ENCODE results near the gene NET1.
A peak's percentile ranks its signal among the peaks of the same experiment; 100 is the strongest.
"Not testable (repeated sequence)": the region's sequence is repeated elsewhere in the genome, so short reads cannot be mapped to it uniquely, and the experiment has no call there.

Gene NET1, protein sequence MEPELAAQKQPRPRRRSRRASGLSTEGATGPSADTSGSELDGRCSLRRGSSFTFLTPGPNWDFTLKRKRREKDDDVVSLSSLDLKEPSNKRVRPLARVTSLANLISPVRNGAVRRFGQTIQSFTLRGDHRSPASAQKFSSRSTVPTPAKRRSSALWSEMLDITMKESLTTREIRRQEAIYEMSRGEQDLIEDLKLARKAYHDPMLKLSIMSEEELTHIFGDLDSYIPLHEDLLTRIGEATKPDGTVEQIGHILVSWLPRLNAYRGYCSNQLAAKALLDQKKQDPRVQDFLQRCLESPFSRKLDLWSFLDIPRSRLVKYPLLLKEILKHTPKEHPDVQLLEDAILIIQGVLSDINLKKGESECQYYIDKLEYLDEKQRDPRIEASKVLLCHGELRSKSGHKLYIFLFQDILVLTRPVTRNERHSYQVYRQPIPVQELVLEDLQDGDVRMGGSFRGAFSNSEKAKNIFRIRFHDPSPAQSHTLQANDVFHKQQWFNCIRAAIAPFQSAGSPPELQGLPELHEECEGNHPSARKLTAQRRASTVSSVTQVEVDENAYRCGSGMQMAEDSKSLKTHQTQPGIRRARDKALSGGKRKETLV

DNA sequence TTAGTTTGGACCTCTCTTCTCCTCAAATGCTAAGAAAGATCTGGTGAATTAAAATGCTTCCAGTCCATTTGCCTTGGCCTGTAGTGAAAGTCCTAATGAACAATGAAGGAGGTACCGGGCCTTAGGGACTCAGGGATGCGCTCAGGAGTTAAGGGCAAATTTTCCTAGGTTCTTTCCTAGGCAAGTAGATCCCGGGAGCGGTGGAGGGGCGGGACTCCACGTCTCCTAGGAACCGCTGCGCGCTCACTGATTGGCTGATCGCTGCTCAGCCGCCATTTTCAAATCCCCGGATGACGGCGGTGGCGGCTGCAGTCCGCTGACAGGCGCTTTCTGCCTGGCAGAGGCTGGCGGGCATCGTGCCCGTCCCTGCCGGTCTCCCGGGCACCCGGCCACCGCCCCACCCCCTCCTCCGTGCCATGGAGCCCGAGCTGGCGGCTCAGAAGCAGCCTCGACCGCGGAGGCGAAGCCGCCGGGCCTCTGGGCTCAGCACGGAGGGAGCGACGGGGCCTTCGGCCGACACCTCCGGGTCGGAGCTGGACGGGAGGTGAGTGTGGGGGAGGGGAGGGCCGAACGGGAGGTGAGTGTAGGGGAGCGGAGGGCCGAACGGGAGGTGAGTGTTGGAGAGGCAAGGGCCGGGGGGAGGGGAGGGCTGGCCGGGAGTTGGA lies at the start of gene NET1:
Gene NET1 (plus strand): TSS at position 281 of the 665 bp plus-strand sequence. CDS start 136 bp downstream, at position 417.
- in situ Hi-C loops (cut with MboI; ENCODE audit: low sequenced_read_pairs): no loop called here
- H3K9me3 ChIP-seq: no peaks in the 10 kb centered on the region; the same call in 1 of the 2 replicates
- H3K36me3 ChIP-seq (replicated peaks): no peaks in the 10 kb centered on the region
- peak within 1 kb of the TSS; percentile 93 for H3K4me3 ChIP-seq
- peaks cover 23% of the 10 kb centered on the region for H3K4me1 ChIP-seq
- H3K27me3 ChIP-seq (ENCODE audit: low read depth): no peaks in the 10 kb centered on the region
- DNase-seq (ENCODE audit: low spot score in 2 of 2): peak; percentile 76 to 93

DNA sequence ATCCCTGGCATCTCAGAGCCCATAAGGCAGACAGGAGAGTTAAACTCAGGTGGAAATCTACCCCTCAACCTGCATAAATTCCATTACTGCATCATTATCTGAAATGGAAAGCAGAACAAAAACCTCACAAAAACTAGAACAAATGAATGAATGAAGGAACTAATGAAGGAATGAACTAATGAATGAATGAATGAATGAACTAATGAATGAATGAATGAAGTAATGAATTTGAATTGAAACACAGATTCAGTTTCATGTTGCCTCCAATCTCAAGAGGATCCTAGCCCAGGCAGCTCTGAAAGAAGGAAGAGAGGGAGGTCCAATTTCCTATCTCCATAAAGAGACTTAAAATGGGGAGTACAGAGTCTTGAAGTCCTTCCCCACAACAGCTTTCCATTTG lies 49.5 kb upstream of the NET1 start:
- Histone ChIP-seq H3K4me3 (no peak overlapping the region), H3K9me3 (no peaks in the 10 kb centered on the region), H3K36me3 (replicated peaks) (no peaks in the 10 kb centered on the region), H3K4me1 (no peaks in the 10 kb centered on the region), H3K27me3 (ENCODE audit: low read depth) (no peaks in the 10 kb centered on the region)
- in situ Hi-C loops (cut with MboI; ENCODE audit: low sequenced_read_pairs): no loop called here
- no peak for DNase-seq (ENCODE audit: low spot score in 2 of 2)

DNA sequence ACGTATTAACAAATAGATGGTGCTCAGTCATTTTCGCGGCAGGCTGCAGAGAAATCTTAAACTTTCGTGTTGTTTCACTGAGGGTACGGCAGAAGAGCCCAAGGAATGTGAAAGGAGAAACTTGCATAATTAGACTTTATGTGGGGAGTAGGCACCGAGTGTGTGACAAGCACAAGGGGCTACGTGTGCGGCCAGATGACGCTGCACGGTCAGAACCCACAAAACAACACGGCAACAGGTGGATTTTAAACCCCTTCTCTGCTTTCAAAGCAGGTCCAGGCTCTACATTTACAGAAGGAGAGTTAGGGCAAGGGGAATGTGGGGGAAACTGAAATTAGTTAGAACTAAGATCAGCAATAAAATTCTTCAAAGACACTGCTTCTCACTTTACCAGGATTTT lies 48.0 kb upstream of the NET1 start:
- no peak for DNase-seq (ENCODE audit: low spot score in 2 of 2)
- Histone ChIP-seq H3K9me3 (no peaks in the 10 kb centered on the region), H3K4me3 (no peak overlapping the region), H3K36me3 (replicated peaks) (no peaks in the 10 kb centered on the region), H3K4me1 (no peaks in the 10 kb centered on the region), H3K27me3 (ENCODE audit: low read depth) (no peaks in the 10 kb centered on the region)
- in situ Hi-C loops (cut with MboI; ENCODE audit: low sequenced_read_pairs): no loop called here

DNA sequence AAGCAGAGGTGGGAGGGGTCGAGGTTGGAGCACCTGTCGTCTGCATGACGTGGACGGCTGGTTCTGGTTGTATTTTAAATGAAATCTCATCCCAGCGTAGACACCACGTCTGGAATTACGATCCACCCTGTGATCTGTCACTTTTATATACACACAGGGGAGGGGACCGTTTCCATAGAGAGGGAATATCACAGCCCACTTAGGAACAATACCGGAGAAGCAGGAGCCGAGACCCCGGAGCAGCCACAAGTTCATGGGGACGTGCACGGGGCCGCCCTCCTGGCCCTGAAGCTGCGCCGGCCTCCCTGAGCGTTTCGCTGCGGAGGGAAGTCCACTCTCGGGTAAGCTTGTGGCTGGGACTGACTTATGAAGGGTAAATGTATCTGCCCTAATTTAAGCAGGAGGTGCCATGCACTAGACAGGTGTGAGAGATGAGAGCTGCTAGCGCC lies 47.4 kb upstream of the NET1 start, which contains the start of gene UCN3:
Gene UCN3 (plus strand): TSS at position 77 of the 449 bp plus-strand sequence. CDS start 8,755 bp downstream, outside the sequence.
- Histone ChIP-seq H3K9me3 (no peaks in the 10 kb centered on the region), H3K4me3 (no peak within 1 kb of the TSS), H3K4me1 (no peaks in the 10 kb centered on the region), H3K36me3 (replicated peaks) (no peaks in the 10 kb centered on the region), H3K27me3 (ENCODE audit: low read depth) (no peaks in the 10 kb centered on the region)
- in situ Hi-C loops (cut with MboI; ENCODE audit: low sequenced_read_pairs): no loop called here
- no peak for DNase-seq (ENCODE audit: low spot score in 2 of 2)

DNA sequence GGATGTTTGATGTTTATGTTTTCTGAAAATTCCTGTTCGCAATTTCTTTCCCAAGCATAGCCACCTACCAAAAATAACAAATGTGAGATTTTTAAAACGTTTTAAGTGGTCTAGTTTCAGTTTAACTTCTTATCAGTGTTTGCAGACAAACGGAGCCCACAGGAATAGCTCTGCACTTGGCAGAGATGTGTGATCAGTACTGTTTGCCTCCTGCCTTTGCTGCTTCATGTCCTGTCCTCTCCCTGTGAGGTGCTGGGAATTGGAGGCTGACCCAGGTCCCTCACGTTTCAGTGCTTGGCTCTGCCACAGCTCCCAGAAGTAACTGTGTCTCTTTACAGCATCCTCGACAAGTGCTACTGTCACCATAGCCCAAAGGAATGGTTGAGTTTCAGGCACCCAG lies 46.4 kb upstream of the NET1 start:
- no peak for DNase-seq (ENCODE audit: low spot score in 2 of 2)
- Histone ChIP-seq H3K9me3 (no peaks in the 10 kb centered on the region), H3K36me3 (replicated peaks) (no peaks in the 10 kb centered on the region), H3K27me3 (ENCODE audit: low read depth) (no peaks in the 10 kb centered on the region), H3K4me1 (no peaks in the 10 kb centered on the region), H3K4me3 (no peak overlapping the region)
- in situ Hi-C loops (cut with MboI; ENCODE audit: low sequenced_read_pairs): no loop called here

DNA sequence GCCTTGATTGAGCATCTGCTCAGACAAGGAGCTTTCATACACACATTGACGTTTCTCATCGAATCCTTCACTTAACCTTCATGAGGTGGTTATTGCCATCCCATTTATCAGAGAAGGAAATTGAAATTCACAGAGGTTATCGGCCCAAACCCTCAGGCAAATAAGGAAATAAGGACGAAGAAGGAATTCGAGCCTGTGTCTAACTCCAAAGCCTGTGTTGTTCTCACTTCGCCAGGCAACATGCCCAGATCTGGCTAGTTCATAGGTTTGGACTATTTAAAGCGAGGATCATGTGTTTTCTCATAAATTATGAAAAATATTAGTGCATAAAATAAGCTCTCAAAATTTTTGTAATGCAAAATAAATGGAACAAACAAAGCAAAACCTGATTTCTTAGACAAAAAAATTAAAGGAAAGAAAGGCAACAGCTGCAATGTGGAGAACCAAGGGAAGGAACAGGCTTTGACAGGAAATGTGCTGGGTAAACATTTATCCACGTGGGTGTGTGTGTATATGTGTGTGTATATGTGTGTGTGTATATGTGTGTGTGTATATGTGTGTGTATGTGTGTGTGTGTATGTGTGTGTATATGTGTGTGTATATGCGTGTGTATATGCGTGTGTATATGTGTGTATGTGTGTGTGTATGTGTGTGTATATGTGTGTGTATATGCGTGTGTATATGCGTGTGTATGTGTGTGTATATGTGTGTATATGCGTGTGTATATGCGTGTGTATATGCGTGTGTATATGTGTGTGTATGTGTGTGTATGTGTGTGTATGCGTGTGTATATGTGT lies 42.8 kb upstream of the NET1 start:
- H3K9me3 ChIP-seq: no peaks in the 10 kb centered on the region
- no peak overlapping the region for H3K4me3 ChIP-seq
- in situ Hi-C loops (cut with MboI; ENCODE audit: low sequenced_read_pairs): no loop called here
- H3K36me3 ChIP-seq (replicated peaks): no peaks in the 10 kb centered on the region
- no peak for DNase-seq (ENCODE audit: low spot score in 2 of 2)
- H3K27me3 ChIP-seq (ENCODE audit: low read depth): no peaks in the 10 kb centered on the region
- no peaks in the 10 kb centered on the region for H3K4me1 ChIP-seq

DNA sequence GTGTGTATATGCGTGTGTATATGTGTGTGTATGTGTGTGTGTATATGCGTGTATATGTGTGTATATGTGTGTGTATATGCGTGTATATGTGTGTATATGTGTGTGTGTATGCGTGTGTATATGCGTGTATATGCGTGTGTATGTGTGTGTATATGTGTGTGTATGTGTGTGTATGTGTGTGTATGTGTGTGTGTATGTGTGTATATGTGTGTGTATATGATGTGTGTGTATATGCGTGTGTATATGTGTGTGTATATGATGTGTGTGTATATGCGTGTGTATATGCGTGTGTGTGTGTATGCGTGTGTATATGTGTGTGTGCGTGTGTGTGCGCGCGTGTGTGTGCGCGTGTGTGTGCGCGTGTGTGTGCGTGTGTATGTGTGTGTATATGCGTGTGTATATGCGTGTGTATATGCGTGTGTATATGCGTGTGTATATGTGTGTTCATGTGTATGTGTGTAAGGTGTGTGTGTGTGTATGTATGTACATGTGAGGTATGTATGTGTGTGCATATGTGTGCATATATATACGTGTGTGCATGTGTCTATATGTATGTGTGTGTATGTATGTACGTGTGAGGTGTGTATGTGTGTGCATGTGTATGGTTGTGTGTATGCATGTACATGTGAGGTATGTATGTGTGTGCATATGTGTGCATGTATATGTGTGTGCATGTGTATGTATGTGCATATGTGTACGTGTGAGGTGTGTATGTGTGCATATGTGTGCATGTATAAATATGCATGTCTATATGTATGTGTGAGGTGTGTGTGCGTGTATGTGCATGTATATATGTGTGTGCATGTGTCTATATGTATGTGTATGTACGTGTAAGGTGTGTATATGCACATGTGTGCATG lies 41.6 kb upstream of the NET1 start:
- H3K4me3 ChIP-seq: no peak overlapping the region
- in situ Hi-C loops (cut with MboI; ENCODE audit: low sequenced_read_pairs): no loop called here

DNA sequence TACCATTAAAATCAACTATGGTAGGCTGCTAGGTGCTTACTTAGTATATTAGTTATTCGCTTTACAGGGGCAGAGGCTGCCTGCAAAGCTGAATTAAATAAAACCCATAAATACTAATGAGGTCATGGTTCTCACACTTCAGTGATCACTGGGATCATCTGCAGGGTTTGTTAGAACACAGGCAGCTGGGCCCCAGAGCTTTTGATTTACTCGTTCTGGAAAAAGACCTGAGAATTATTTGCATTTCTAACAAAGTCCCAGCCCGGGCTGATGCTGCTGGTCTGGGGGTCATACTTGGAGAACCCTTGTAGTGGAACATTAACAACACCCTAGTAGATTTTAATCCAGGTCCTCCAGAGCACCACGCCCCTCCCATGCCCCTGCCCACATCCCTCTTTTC lies 39.0 kb upstream of the NET1 start:
- H3K27me3 ChIP-seq (ENCODE audit: low read depth): no peaks in the 10 kb centered on the region
- in situ Hi-C loops (cut with MboI; ENCODE audit: low sequenced_read_pairs): no loop called here
- H3K4me1 ChIP-seq: no peaks in the 10 kb centered on the region
- DNase-seq (ENCODE audit: low spot score in 2 of 2): no peak
- H3K36me3 ChIP-seq (replicated peaks): no peaks in the 10 kb centered on the region
- H3K9me3 ChIP-seq: no peaks in the 10 kb centered on the region
- no peak overlapping the region for H3K4me3 ChIP-seq

More for the DNA sequence above, 41.6 kb upstream of the NET1 start:
- Histone ChIP-seq H3K9me3 (no peaks in the 10 kb centered on the region), H3K27me3 (ENCODE audit: low read depth) (no peaks in the 10 kb centered on the region), H3K4me1 (no peaks in the 10 kb centered on the region), H3K36me3 (replicated peaks) (no peaks in the 10 kb centered on the region)
- DNase-seq (ENCODE audit: low spot score in 2 of 2): no peak

DNA sequence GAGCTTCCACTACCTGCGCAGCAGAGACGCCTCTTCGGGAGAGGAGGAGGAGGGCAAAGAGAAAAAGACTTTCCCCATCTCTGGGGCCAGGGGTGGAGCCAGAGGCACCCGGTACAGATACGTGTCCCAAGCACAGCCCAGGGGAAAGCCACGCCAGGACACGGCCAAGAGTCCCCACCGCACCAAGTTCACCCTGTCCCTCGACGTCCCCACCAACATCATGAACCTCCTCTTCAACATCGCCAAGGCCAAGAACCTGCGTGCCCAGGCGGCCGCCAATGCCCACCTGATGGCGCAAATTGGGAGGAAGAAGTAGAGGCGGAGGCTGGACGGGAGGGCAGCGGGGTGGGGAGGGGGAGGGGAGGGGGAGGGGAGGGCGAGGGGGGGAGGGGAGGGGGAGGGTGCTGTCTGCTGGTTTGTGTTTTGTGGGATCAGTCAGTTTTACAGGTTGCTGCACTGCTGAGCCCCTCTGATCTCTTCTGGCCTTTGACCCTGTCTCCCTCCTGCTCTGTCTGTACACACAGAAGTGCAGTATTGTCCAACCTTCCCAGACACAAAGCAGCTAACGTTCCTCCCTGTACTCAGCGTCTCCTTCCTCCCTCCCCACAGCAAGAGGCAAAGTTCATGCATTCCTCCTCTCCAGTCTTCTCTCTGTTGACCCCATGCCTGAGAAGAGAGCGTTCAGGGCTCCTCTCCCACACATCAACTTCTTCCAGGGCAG lies 38.3 kb upstream of the NET1 start:
- no peak overlapping the region for H3K4me3 ChIP-seq
- H3K9me3 ChIP-seq: no peaks in the 10 kb centered on the region
- no peak for DNase-seq (ENCODE audit: low spot score in 2 of 2)
- in situ Hi-C loops (cut with MboI; ENCODE audit: low sequenced_read_pairs): no loop called here
- no peaks in the 10 kb centered on the region for H3K36me3 ChIP-seq (replicated peaks)
- H3K27me3 ChIP-seq (ENCODE audit: low read depth): no peaks in the 10 kb centered on the region
- H3K4me1 ChIP-seq: no peaks in the 10 kb centered on the region

DNA sequence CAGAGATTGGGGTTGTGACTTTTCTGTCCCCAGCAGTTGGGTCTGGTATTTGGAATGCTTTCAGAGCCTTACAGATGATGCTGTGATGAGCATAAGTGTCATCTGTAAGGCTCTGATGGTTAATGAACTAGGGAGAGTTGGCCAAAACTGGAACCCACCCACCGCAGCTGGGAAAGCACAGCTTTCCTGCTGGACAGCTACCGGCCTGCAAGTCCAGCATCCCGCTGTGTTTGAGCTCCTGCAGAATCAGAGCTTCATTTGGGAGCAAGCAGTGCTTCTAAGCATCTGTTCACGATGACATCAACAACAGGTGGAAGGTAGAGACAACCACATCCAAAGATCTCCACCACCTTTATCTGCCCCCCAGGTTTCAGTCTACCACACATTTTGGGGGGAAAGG lies 35.9 kb upstream of the NET1 start:
- in situ Hi-C loops (cut with MboI; ENCODE audit: low sequenced_read_pairs): loop anchor here (25.0 kb wide), 1 partner anchor 539 kb away; the partner anchor contains the start of gene AKR1E2
- H3K4me3 ChIP-seq: no peak overlapping the region
- no peaks in the 10 kb centered on the region for H3K27me3 ChIP-seq (ENCODE audit: low read depth)
- no peaks in the 10 kb centered on the region for H3K36me3 ChIP-seq (replicated peaks)
- no peak for DNase-seq (ENCODE audit: low spot score in 2 of 2)
- H3K9me3 ChIP-seq: no peaks in the 10 kb centered on the region
- no peaks in the 10 kb centered on the region for H3K4me1 ChIP-seq

DNA sequence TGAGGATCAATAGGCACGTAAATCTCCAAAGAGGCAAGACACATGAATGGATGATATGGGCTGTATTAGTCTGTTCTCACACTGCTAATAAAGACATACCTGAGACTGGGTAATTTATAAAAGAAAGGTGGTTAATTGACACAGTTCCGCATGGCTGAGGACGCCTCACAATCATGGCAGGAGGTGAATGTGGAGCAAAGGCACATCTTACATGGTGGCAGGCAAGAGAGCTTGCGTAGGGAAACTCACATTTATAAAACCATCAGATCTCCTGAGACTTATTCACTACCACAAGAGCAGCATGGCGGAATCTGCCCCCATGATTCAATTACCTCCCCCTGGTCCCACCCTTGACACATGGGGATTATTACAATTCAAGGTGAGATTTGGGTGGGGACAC lies 33.2 kb upstream of the NET1 start:
- H3K4me3 ChIP-seq; H3K4me1 ChIP-seq; H3K9me3 ChIP-seq; H3K27me3 ChIP-seq (ENCODE audit: low read depth); DNase-seq (ENCODE audit: low spot score in 2 of 2); H3K36me3 ChIP-seq (replicated peaks): not testable (repeated sequence)
- in situ Hi-C loops (cut with MboI; ENCODE audit: low sequenced_read_pairs): loop anchor here (25.0 kb wide), 1 partner anchor 542 kb away; the partner anchor contains the start of gene AKR1E2

DNA sequence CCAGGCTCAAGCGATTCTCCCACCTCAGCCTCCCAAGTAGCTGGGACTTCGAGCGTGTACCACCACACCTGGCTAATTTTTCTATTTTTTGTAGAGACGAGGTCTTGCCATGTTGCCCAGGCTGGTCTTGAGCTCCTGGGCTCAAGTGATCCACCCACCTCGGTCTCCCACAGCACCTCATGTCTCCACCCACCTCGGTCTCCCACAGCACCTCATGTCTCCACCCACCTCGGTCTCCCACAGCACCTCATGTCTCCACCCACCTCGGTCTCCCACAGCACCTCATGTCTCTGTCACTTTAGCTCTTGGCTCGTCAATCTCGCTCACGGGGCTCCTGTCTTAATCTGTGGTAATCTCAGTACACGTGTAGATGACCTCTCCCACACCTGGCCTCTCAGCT lies 32.0 kb upstream of the NET1 start:
- in situ Hi-C loops (cut with MboI; ENCODE audit: low sequenced_read_pairs): loop anchor here (25.0 kb wide), 1 partner anchor 543 kb away; the partner anchor contains the start of gene AKR1E2
- DNase-seq (ENCODE audit: low spot score in 2 of 2); H3K4me3 ChIP-seq; H3K36me3 ChIP-seq (replicated peaks); H3K9me3 ChIP-seq; H3K4me1 ChIP-seq; H3K27me3 ChIP-seq (ENCODE audit: low read depth): not testable (repeated sequence)

Data from HAP-1 (cell line).